Measurements from ENCODE around the gene TK2.

DNA sequence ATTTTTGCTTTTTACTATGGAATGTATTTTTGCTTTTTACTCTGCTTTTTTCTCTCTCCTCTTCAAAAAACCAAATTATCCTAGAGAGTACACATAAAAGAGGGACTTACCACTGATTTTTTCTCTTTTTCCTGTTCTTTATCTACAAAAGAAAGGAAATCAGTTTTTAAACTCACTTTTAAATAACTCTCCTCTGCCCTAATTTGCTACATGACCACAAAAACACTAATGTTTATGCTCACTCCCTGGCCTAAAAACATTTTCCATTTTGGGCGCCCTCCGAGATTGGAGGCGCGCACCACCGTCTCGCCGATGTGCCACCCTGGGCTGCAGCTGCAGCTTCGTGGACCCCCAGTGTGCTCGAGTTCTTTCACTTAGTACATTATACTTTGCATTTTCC lies 1.1 kb downstream of the TK2 start:
- TF ChIP-seq, protein P1, sequence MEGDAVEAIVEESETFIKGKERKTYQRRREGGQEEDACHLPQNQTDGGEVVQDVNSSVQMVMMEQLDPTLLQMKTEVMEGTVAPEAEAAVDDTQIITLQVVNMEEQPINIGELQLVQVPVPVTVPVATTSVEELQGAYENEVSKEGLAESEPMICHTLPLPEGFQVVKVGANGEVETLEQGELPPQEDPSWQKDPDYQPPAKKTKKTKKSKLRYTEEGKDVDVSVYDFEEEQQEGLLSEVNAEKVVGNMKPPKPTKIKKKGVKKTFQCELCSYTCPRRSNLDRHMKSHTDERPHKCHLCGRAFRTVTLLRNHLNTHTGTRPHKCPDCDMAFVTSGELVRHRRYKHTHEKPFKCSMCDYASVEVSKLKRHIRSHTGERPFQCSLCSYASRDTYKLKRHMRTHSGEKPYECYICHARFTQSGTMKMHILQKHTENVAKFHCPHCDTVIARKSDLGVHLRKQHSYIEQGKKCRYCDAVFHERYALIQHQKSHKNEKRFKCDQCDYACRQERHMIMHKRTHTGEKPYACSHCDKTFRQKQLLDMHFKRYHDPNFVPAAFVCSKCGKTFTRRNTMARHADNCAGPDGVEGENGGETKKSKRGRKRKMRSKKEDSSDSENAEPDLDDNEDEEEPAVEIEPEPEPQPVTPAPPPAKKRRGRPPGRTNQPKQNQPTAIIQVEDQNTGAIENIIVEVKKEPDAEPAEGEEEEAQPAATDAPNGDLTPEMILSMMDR (IDR thresholded peaks at IDR 0.05): no peak
- TF ChIP-seq POLR2A (IDR thresholded peaks at IDR 0.05): no peak
